Keratinocyte (primary cell): ENCODE results near the gene CFAP46. TPM values are rescaled to one million over a fixed set of nuclear protein-coding genes. Genes with fewer than 3 reads are reported as not detected.

ENCODE experiments used
- DNase-seq: peaks from one replicate; pipeline ENCODE4 v3.0.0-alpha.2; 2011; ENCODE audit warnings: low read depth, missing footprints, low spot score
- FAIRE-seq: peaks from 2 replicates; lab custom pipeline; 2011; peaks lifted over from hg19 to GRCh38; lab: Jason Lieb, UNC
- H2AFZ ChIP-seq: 2 replicates; pipeline ENCODE4 v1.6.0; 2012; ENCODE audit warnings: low read length, control low read depth, inconsistent platforms; ENCODE audit not compliant: control insufficient read depth
- H3K27ac ChIP-seq: 2 replicates; pipeline ENCODE4 v1.5.1; 2011; ENCODE audit warnings: low read length; ENCODE audit not compliant: control insufficient read depth, insufficient read depth
- H3K27me3 ChIP-seq: 3 replicates; pipeline ENCODE4 v1.6.0; 2011; ENCODE audit warnings: low read length; ENCODE audit not compliant: control insufficient read depth, insufficient read depth; ENCODE audit errors: extremely low read depth
- H3K36me3 ChIP-seq, 2 experiments: 2 replicates in 1 of 2; 3 replicates in 1 of 2; pipeline ENCODE4 v1.5.1; 2011; ENCODE audit warnings: low read length in 2 of 2, mild to moderate bottlenecking in 1 of 2; ENCODE audit not compliant: control insufficient read depth in 2 of 2, insufficient read depth in 2 of 2; ENCODE audit errors: extremely low read depth in 1 of 2
- H3K4me1 ChIP-seq: 3 replicates; pipeline ENCODE4 v1.5.1; 2011; ENCODE audit warnings: low read length; ENCODE audit not compliant: control insufficient read depth, insufficient read depth; ENCODE audit errors: extremely low read depth
- H3K4me2 ChIP-seq: 3 replicates; pipeline ENCODE4 v1.6.0; 2011; ENCODE audit warnings: low read depth, low read length; ENCODE audit not compliant: control insufficient read depth, insufficient read depth; ENCODE audit errors: extremely low read depth
- H3K4me3 ChIP-seq, 3 experiments: fragments of 200-600 bp in 1 of 3; sonication (generic) in 1 of 3; 2 replicates in 2 of 3; 3 replicates in 1 of 3; pipeline ENCODE4 v1.5.1; 2011 to 2016; ENCODE audit warnings: low read length in 3 of 3, mild to moderate bottlenecking in 3 of 3, control low read depth in 2 of 3, inconsistent platforms in 1 of 3, low read depth in 1 of 3, mixed read lengths in 1 of 3, mixed run types in 1 of 3, moderate library complexity in 1 of 3; ENCODE audit not compliant: control insufficient read depth in 2 of 3, insufficient read depth in 2 of 3; ENCODE audit errors: extremely low read depth in 1 of 3
- H3K79me2 ChIP-seq: 2 replicates; pipeline ENCODE4 v1.6.0; 2012; ENCODE audit warnings: low read length; ENCODE audit not compliant: control insufficient read depth, insufficient read depth
- H3K9ac ChIP-seq: 3 replicates; pipeline ENCODE4 v1.6.0; 2011; ENCODE audit warnings: low read length; ENCODE audit not compliant: control insufficient read depth, insufficient read depth; ENCODE audit errors: extremely low read depth
- H3K9me1 ChIP-seq: 3 replicates; pipeline ENCODE4 v1.6.0; 2011; ENCODE audit warnings: low read length; ENCODE audit not compliant: control insufficient read depth, insufficient read depth; ENCODE audit errors: extremely low read depth
- H3K9me3 ChIP-seq: 2 replicates; pipeline ENCODE4 v1.5.1; 2012; ENCODE audit warnings: low read depth, low read length; ENCODE audit not compliant: control insufficient read depth
- H4K20me1 ChIP-seq: 3 replicates; pipeline ENCODE4 v1.6.0; 2011; ENCODE audit warnings: low read length; ENCODE audit not compliant: control insufficient read depth, insufficient read depth; ENCODE audit errors: extremely low read depth
- EZH2 ChIP-seq: IDR thresholded peaks from one replicate; pipeline ENCODE4 v1.6.1; 2012; ENCODE audit warnings: inconsistent platforms, mild to moderate bottlenecking, low read length, moderate library complexity
- dilution Hi-C: fragments of 300-500 bp; cut with MboI; formaldehyde crosslinking; loops from one replicate; pipeline ENCODE4 v1.7.0; 2020; ENCODE audit warnings: low sequenced_read_pairs; ENCODE audit not compliant: extremely low pct_ligation_motif_present
- polyA plus RNA-seq, 5 experiments: library from polyadenylated mRNA; depleted of rRNA in 3 of 5; stranded (reverse) in 3 of 5; stranded (forward) in 1 of 5; unstranded in 1 of 5; fragments of >200 nt; gene quantifications; 1 replicate in 1 of 5; 2 replicates in 3 of 5; 3 replicates in 1 of 5; pipeline versions ENCODE4 v1.2.1 to v1.2.3, GENCODE V29; 2011 to 2012; ENCODE audit warnings: missing spikeins in 2 of 5, low read depth in 1 of 5, low replicate concordance in 1 of 5
- TF ChIP-seq, protein P1 (sequence below), 3 experiments: IDR thresholded peaks in 1 of 3; conservative IDR thresholded peaks in 1 of 3; optimal IDR thresholded peaks in 1 of 3; 2 replicates in 2 of 3; 3 replicates in 1 of 3; pipeline versions ENCODE3 to v1.5.1; 2011; ENCODE audit warnings: low read length in 3 of 3, mild to moderate bottlenecking in 3 of 3, moderate library complexity in 2 of 3, control low read depth in 1 of 3, inconsistent platforms in 1 of 3; ENCODE audit not compliant: insufficient read depth in 2 of 3; ENCODE audit errors: extremely low read depth in 1 of 3

The CFAP46 gene
- polyA plus RNA-seq, 1 donor (not counting 4 experiments of a cell fraction or from before 2014, with no cell fraction given), result 1.00 TPM

GRCh38 chr10:132814469-132814856 is 127.9 kb downstream of the CFAP46 start:
- no peak for DNase-seq
- H2AFZ ChIP-seq, result no peak overlapping the region
- no peaks in the 10 kb centered on the region for H3K9me1 ChIP-seq
- no peaks in the 10 kb centered on the region for H3K79me2 ChIP-seq
- no peak overlapping the region for H3K4me3 ChIP-seq
- no peaks in the 10 kb centered on the region for H4K20me1 ChIP-seq
- dilution Hi-C loops, result no loop called here
- peaks cover 3% of the 10 kb centered on the region for H3K27me3 ChIP-seq
- no peak for TF ChIP-seq EZH2
- TF ChIP-seq, protein P1, sequence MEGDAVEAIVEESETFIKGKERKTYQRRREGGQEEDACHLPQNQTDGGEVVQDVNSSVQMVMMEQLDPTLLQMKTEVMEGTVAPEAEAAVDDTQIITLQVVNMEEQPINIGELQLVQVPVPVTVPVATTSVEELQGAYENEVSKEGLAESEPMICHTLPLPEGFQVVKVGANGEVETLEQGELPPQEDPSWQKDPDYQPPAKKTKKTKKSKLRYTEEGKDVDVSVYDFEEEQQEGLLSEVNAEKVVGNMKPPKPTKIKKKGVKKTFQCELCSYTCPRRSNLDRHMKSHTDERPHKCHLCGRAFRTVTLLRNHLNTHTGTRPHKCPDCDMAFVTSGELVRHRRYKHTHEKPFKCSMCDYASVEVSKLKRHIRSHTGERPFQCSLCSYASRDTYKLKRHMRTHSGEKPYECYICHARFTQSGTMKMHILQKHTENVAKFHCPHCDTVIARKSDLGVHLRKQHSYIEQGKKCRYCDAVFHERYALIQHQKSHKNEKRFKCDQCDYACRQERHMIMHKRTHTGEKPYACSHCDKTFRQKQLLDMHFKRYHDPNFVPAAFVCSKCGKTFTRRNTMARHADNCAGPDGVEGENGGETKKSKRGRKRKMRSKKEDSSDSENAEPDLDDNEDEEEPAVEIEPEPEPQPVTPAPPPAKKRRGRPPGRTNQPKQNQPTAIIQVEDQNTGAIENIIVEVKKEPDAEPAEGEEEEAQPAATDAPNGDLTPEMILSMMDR (optimal IDR thresholded peaks at IDR 0.05 in 1 of 3, IDR thresholded peaks at IDR 0.05 in 1 of 3, conservative IDR thresholded peaks at IDR 0.05 in 1 of 3; ENCODE audit: extremely low read depth in 1 of 3, insufficient read depth in 2 of 3, low read length in 3 of 3), result no peak
- no peaks in the 10 kb centered on the region for H3K9me3 ChIP-seq
- H3K9ac ChIP-seq, result no peak overlapping the region
- H3K4me2 ChIP-seq, result no peak overlapping the region
- no peaks in the 10 kb centered on the region for H3K36me3 ChIP-seq
- FAIRE-seq, result no peak
- H3K27ac ChIP-seq, result no peak overlapping the region
- H3K4me1 ChIP-seq, result no peaks in the 10 kb centered on the region

DNA sequence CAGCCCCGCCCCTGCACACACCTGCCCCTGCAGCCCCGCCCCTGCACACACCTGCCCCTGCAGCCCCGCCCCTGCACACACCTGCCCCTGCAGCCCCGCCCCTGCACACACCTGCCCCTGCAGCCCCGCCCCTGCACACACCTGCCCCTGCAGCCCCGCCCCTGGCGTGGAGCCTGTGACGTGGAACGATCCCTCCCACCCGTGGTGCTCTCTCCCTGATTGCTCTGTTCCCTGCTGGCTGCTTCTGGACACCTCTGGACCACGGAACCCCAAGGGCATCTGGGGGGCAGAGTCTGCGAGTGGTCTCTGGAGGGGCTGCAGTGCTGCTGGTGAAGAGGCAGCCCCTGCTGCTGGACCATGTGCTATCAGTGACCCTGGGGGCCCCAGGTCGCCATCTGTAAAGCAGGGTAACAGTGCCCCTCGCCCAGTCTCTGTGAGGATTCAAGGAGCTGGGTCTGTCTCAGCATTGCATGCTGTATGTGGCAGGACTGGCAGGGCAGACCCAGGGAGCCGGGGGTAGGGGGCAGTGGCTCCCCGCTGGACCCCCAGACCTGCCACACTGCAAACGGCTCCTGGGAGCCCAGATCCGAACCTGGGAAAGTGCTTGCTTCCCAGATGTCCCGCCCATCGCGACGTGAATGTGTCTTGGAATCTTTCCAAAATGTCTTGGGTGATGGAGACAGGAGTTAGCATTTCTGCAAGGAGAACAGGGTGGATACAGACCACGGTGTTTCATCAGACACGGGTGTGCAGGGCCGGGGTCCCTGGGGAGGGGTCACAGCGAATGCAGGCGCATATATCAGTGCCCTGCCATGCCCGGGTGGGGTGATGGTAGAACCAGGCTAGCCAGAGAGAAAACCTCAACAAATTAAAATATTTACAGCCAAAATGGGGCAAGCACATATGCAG is 128.6 kb downstream of the CFAP46 start:
- H3K4me3 ChIP-seq, result no peak overlapping the region
- H2AFZ ChIP-seq, result no peak overlapping the region
- no peaks in the 10 kb centered on the region for H3K9me1 ChIP-seq
- no peaks in the 10 kb centered on the region for H3K4me1 ChIP-seq
- no peak overlapping the region for H3K27ac ChIP-seq
- H3K36me3 ChIP-seq, result no peaks in the 10 kb centered on the region
- no peak overlapping the region for H3K4me2 ChIP-seq
- dilution Hi-C loops, result no loop called here
- no peaks in the 10 kb centered on the region for H4K20me1 ChIP-seq
- H3K9me3 ChIP-seq, result no peaks in the 10 kb centered on the region
- H3K27me3 ChIP-seq, result peaks cover 3% of the 10 kb centered on the region
- FAIRE-seq (no peak), DNase-seq (no peak)
- no peak overlapping the region for H3K9ac ChIP-seq
- no peak for TF ChIP-seq EZH2
- no peaks in the 10 kb centered on the region for H3K79me2 ChIP-seq
